Suprapubic skin (tissue), 4 donors: Measurements from ENCODE around the gene LTBP3. TPM values are rescaled to one million over a fixed set of nuclear protein-coding genes. Genes with fewer than 3 reads are reported as not detected.

Experiments
- DNase-seq, 2 donors: peaks; one replicate each; pipeline ENCODE4 v3.0.0-alpha.2; 2019; ENCODE audit warnings: low spot score in 2 of 2
- H3K27ac ChIP-seq: fragments of 200-600 bp; sonication (generic); one replicate; pipeline ENCODE4 v1.5.1; 2019
- H3K27me3 ChIP-seq: fragments of 200-600 bp; sonication (generic); one replicate; pipeline ENCODE4 v1.5.1; 2019
- H3K36me3 ChIP-seq: fragments of 200-600 bp; sonication (generic); one replicate; pipeline ENCODE4 v1.5.1; 2019
- H3K4me1 ChIP-seq: fragments of 200-600 bp; sonication (generic); one replicate; pipeline ENCODE4 v1.5.1; 2019
- H3K4me3 ChIP-seq: fragments of 200-600 bp; sonication (generic); one replicate; pipeline ENCODE4 v1.5.1; 2019; ENCODE audit warnings: mild to moderate bottlenecking
- H3K9me3 ChIP-seq: fragments of 200-600 bp; sonication (generic); one replicate; pipeline ENCODE4 v1.5.1; 2019
- EP300 ChIP-seq: sonication (generic); formaldehyde crosslinking; IDR thresholded peaks from one replicate; pipeline ENCODE4 v1.6.1; 2017; ENCODE audit warnings: antibody characterized with exemption
- POLR2A ChIP-seq, 2 donors: fragments of 450-650 bp; IDR thresholded peaks; one replicate each; pipeline ENCODE4 v1.6.1; 2017; ENCODE audit warnings: antibody characterized with exemption in 2 of 2, mild to moderate bottlenecking in 2 of 2, moderate library complexity in 2 of 2
- POLR2AphosphoS5 ChIP-seq, 3 donors: sonication (generic); formaldehyde crosslinking; IDR thresholded peaks; one replicate each; pipeline ENCODE4 v1.6.1; 2017; ENCODE audit warnings: antibody characterized with exemption in 3 of 3
- WGBS: methylation state at CpG from one replicate; pipeline ENCODE4 v1.1.5; 2018; 5-methylcytosine and 5-hydroxymethylcytosine counted together
- total RNA-seq, 4 donors: library from RNA; depleted of rRNA; stranded (reverse); fragments of >200 nt; gene quantifications; one replicate each; pipeline ENCODE4 v1.1.0, GENCODE V29; 2016
- TF ChIP-seq, protein P1 (sequence below), 2 donors: fragments of 200-600 bp in 1 of 2; fragments of 450-650 bp in 1 of 2; sonication (generic) in 1 of 2; IDR thresholded peaks; one replicate each; pipeline ENCODE4 v1.5.1; 2016 to 2019; ENCODE audit warnings: antibody characterized with exemption in 2 of 2, mild to moderate bottlenecking in 1 of 2, moderate library complexity in 1 of 2

The LTBP3 gene
- total RNA-seq, 4 donors from 2014 or later = 65.1 to 86.7 (median 71.0) TPM

DNA sequence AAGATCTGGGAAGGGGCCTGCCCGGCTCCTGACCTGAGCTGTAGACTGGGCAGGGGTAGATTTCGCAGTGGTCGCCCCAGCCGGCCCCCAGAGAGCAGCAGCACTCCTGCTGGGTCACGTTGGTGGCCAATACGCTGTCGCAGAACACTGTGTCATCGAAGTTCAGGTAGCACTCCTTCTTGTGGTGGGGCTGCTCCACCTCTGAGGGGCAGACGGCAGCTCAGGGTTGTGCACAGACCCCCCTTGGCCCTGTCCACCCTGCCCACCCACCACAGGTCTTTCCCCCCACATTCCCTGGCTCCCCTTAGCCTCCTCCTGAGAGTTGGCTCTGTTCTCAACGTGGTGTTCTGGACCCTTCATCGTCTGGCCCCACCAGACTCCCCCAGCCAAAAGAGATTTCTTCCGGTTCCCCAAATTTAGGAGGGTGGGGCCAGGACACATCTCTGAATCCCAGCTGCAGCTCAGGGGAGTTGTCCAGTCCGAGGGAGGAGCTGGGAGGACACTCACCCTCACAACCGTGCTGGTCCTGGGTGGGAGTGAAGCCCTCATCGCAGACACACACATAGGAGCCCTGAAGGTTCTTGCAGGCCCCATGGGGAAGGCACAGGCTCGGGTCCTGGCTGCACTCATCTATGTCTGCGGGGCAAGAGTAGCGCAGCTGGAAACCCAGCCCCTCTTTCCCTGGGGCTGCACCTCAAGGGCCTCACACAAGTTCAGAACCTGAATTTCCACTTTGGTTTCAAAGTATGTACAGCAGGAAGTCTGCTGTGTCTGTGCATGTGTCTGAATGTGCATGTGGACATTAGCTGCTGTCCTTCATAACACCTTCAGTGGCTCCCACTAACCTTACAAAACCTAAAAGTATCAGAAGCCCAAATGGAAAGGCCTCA lies 16.8 kb downstream of the LTBP3 start:
- Histone ChIP-seq H3K4me3 (peak overlapping the region; percentile 61), H3K4me1 (peaks cover 39% of the 10 kb centered on the region), H3K27me3 (no peaks in the 10 kb centered on the region), H3K27ac (peak overlapping the region; percentile 95), H3K36me3 (peaks cover 26% of the 10 kb centered on the region), H3K9me3 (no peaks in the 10 kb centered on the region)
- 29% methylated on average over 15 of the region's 18 CpGs for WGBS
- TF ChIP-seq, protein P1, sequence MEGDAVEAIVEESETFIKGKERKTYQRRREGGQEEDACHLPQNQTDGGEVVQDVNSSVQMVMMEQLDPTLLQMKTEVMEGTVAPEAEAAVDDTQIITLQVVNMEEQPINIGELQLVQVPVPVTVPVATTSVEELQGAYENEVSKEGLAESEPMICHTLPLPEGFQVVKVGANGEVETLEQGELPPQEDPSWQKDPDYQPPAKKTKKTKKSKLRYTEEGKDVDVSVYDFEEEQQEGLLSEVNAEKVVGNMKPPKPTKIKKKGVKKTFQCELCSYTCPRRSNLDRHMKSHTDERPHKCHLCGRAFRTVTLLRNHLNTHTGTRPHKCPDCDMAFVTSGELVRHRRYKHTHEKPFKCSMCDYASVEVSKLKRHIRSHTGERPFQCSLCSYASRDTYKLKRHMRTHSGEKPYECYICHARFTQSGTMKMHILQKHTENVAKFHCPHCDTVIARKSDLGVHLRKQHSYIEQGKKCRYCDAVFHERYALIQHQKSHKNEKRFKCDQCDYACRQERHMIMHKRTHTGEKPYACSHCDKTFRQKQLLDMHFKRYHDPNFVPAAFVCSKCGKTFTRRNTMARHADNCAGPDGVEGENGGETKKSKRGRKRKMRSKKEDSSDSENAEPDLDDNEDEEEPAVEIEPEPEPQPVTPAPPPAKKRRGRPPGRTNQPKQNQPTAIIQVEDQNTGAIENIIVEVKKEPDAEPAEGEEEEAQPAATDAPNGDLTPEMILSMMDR (IDR thresholded peaks at IDR 0.05) = no peak
- no peak for TF ChIP-seq POLR2A (IDR thresholded peaks at IDR 0.05)
- TF ChIP-seq EP300 = no peak
- no peak for TF ChIP-seq POLR2AphosphoS5 (IDR thresholded peaks at IDR 0.05)
- no peak for DNase-seq

DNA sequence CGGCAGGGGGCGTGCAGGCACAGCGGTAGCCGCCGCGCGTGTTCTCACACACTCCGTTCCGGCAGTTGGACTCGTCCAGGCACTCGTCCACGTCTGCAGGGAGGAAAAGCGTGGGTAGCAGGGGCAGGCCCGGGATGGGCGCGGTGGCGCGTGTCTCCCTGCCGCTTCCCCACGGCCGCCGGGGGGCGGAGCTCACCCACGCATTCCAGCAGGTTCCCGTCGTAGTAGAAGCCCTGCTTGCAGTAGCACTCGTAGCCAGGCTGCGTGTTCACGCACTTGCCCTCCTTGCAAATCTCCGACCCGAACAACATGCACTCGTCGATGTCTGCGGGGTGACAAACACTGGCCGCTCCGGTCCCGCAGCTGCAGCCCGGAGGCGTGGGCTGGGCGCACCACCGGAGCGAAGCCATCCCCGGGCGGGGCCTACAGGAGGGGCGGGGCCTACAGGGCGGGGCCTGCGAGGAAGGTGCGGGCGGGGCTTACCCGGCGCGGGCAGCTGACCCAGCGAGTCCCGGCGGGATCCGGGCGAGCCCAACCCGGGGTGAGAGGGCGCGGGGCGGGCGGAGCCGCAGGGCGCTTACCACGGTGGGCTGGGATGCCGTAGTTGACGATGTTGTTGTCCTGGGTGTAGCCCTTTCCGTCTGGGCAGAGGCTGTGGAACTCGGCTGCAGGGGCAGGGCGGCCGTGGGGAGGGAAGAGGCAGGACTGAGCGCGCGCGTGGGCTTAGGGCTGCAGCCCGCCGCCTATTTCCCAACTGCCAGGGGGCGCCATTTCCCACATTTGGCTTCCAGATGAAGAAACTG lies 17.7 kb downstream of the LTBP3 start:
- Histone ChIP-seq H3K4me3 (peak overlapping the region; percentile 61), H3K9me3 (no peaks in the 10 kb centered on the region), H3K27ac (peak overlapping the region; percentile 95), H3K36me3 (peaks cover 35% of the 10 kb centered on the region), H3K4me1 (peaks cover 33% of the 10 kb centered on the region), H3K27me3 (no peaks in the 10 kb centered on the region)
- DNase-seq = peak; percentile 96 to 97
- 0% methylated on average over 13 of the region's 78 CpGs for WGBS
- TF ChIP-seq, protein P1 (IDR thresholded peaks at IDR 0.05) = peak; percentile 82 to 89
- TF ChIP-seq EP300 (no peak), POLR2A (IDR thresholded peaks at IDR 0.05) (no peak), POLR2AphosphoS5 (IDR thresholded peaks at IDR 0.05) (peak; percentile 56 to 77 (median 64))

DNA sequence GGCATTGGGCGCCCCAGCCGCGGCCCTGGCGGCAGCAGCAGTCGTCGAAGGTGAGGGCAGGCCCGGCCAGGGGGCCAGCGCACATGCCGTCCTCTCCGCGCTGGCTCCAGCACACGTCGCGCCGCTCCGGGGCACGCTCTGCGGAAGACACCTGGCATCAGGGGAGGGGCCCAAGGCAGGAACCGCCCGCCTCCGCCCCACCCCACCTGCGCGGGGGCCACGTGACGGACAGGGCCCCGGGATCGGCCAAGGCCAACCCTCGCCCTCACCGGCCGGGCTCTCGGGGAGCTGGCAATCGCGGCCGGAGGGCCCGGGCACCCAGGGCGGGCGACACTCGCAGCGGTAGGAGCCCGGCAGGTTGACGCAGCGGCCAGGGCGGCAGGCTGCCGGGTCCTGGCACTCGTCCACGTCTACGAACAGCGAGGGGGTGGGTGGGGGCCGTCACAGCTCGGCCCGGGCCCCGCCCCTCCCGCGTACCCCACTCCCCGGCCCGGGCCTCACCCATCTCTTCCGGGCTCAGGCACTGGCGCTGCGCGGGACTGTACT lies 18.3 kb downstream of the LTBP3 start:
- 20% methylated on average over 4 of the region's 60 CpGs for WGBS
- Histone ChIP-seq H3K4me3 (peak overlapping the region; percentile 61), H3K9me3 (no peaks in the 10 kb centered on the region), H3K27me3 (no peaks in the 10 kb centered on the region), H3K27ac (peak overlapping the region; percentile 95), H3K36me3 (peaks cover 40% of the 10 kb centered on the region), H3K4me1 (peaks cover 33% of the 10 kb centered on the region)
- DNase-seq = no peak
- TF ChIP-seq, protein P1 (IDR thresholded peaks at IDR 0.05) = peak in 1 of 2 donors; percentile 53
- no peak for TF ChIP-seq POLR2AphosphoS5 (IDR thresholded peaks at IDR 0.05)
- TF ChIP-seq POLR2A (IDR thresholded peaks at IDR 0.05) = no peak

DNA sequence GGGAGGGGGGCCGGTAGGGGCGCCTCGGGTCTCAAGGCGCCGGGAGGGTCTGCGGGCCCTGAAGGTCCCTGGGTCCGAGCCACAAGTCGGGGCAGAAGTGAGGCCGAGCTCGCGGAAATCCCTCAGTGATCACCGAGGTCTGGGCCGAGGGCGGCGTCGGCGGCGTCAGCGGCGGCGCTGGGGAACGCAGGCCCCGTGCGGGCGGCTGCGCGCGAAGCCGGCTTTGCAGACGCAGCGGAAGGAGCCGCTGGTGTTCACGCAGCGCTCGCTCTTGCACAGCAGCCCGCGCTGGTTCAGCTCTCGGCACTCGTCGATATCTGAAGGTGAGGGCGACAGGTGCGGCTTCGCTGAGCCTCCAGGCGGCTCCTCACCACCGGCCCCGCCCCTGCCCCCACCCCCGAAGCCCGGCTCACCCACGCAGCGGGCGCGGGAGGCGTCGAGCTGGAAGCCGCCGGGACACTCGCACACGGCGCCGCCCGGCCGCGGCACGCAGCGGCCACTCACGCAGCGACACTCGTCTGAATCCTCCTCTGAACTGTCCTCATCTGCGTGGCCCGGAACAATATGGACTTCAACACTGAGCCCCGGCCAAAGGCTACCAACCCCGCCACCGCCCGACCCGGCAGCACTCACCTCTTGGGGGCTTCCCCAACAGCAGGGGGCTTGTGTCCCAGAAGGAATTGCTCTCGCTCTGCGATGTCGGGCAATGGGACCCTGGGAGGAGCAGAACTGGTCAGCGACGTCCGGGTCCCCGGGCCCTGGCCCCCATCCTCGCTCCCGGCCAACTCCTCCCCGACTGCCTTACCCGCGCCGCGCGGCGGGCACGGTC lies 19.0 kb downstream of the LTBP3 start:
- Histone ChIP-seq H3K36me3 (peaks cover 41% of the 10 kb centered on the region), H3K9me3 (no peaks in the 10 kb centered on the region), H3K4me3 (peak overlapping the region; percentile 61), H3K27ac (peak overlapping the region; percentile 95), H3K4me1 (peaks cover 33% of the 10 kb centered on the region), H3K27me3 (no peaks in the 10 kb centered on the region)
- peak in 1 of 2 donors; percentile 74 for DNase-seq
- TF ChIP-seq POLR2A (IDR thresholded peaks at IDR 0.05) = no peak
- TF ChIP-seq EP300 = no peak
- no peak for TF ChIP-seq POLR2AphosphoS5 (IDR thresholded peaks at IDR 0.05)
- TF ChIP-seq, protein P1 (IDR thresholded peaks at IDR 0.05) = no peak
- WGBS = 38% methylated on average over 36 of the region's 92 CpGs
